KMS-11 (cell line): ENCODE measurements around the gene HOXA4.

Experiments
- H2AFZ ChIP-seq: fragments of 200-600 bp; sonication (generic); 2 replicates; pipeline ENCODE4 v1.6.1; 2016; ENCODE audit warnings: antibody characterized with exemption, mixed run types, low read depth
- H3K27ac ChIP-seq: fragments of 200-600 bp; sonication (generic); 2 replicates; pipeline ENCODE4 v1.6.1; 2016; ENCODE audit warnings: mild to moderate bottlenecking, mixed run types
- H3K27me3 ChIP-seq: fragments of 200-600 bp; sonication (generic); 2 replicates; pipeline ENCODE4 v1.6.1; 2017; ENCODE audit warnings: mild to moderate bottlenecking, low read depth, mixed run types, moderate library complexity; ENCODE audit not compliant: insufficient read depth
- H3K36me3 ChIP-seq: fragments of 200-600 bp; sonication (generic); 2 replicates; pipeline ENCODE4 v1.6.1; 2017; ENCODE audit warnings: mild to moderate bottlenecking, mixed run types; ENCODE audit not compliant: insufficient read depth
- H3K4me1 ChIP-seq: fragments of 200-600 bp; sonication (generic); 2 replicates; pipeline ENCODE4 v1.6.1; 2016; ENCODE audit warnings: mild to moderate bottlenecking, low read depth, mixed run types; ENCODE audit not compliant: poor library complexity, severe bottlenecking
- H3K4me2 ChIP-seq: fragments of 200-600 bp; sonication (generic); 2 replicates; pipeline ENCODE4 v1.7.0; 2016; ENCODE audit warnings: mild to moderate bottlenecking, mixed run types
- H3K4me3 ChIP-seq: fragments of 200-600 bp; sonication (generic); IDR thresholded peaks from 2 replicates; pipeline ENCODE4 v1.6.1; 2017; ENCODE audit warnings: low read depth, low read length, mixed read lengths; ENCODE audit not compliant: insufficient read depth
- H3K79me2 ChIP-seq: fragments of 200-600 bp; sonication (generic); 2 replicates; pipeline ENCODE4 v1.6.1; 2016; ENCODE audit warnings: low read depth, mixed run types; ENCODE audit not compliant: insufficient read depth
- H3K9ac ChIP-seq: fragments of 200-600 bp; sonication (generic); 2 replicates; pipeline ENCODE4 v1.6.1; 2016; ENCODE audit warnings: mild to moderate bottlenecking, mixed run types
- H4K20me1 ChIP-seq: fragments of 200-600 bp; sonication (generic); 2 replicates; pipeline ENCODE4 v1.6.1; 2016; ENCODE audit warnings: mild to moderate bottlenecking, mixed run types; ENCODE audit not compliant: insufficient read depth
- TF ChIP-seq, protein P1 (sequence below): fragments of 200-600 bp; sonication (generic); conservative IDR thresholded peaks from 2 replicates; pipeline ENCODE4 v1.6.1; 2017; ENCODE audit warnings: low read depth, mild to moderate bottlenecking, antibody characterized with exemption, low read length, moderate library complexity, mixed read lengths

Gene HOXA4

DNA sequence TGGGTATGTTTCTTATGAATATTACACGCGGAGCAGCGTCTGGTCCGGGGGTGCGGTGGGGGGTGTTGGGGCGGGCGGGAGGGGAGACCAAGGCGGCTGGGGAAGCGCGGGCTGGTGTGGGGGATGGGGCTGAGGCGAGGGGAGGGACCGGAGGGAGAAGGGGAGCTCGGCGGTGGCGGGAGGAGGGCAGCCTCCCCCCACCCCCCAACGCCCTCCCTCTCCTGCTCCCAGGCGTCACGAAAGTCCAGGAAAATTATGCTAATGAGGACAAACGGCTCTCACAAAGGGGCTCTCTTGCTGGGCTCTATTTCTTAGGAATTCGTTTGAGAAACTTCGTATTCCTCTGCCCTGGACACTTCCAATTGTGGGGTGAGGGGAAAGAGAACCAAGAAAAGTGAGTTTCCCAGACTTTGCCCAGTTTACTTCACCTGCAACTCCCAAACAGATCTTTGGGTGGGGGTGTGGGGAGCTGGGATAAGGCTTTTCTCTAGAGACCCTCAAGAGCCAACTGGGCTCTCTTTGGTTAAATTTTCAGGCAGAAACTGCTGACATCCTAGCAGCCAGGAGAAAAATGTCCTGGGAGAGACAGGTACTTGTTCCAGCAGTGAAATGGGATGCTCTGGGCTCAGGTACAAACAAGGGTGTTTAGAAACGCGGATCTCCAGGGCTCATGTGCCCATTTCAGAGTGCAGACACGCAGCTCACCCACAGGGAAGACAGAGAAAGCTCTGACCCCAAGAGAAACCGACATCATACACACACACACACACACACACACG is 16.4 kb downstream of the HOXA4 start:
- TF ChIP-seq, protein P1, sequence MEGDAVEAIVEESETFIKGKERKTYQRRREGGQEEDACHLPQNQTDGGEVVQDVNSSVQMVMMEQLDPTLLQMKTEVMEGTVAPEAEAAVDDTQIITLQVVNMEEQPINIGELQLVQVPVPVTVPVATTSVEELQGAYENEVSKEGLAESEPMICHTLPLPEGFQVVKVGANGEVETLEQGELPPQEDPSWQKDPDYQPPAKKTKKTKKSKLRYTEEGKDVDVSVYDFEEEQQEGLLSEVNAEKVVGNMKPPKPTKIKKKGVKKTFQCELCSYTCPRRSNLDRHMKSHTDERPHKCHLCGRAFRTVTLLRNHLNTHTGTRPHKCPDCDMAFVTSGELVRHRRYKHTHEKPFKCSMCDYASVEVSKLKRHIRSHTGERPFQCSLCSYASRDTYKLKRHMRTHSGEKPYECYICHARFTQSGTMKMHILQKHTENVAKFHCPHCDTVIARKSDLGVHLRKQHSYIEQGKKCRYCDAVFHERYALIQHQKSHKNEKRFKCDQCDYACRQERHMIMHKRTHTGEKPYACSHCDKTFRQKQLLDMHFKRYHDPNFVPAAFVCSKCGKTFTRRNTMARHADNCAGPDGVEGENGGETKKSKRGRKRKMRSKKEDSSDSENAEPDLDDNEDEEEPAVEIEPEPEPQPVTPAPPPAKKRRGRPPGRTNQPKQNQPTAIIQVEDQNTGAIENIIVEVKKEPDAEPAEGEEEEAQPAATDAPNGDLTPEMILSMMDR, result no peak
- Histone ChIP-seq H3K79me2 (no peaks in the 10 kb centered on the region), H3K27ac (no peak overlapping the region), H3K4me2 (no peak overlapping the region), H2AFZ (no peak overlapping the region), H3K36me3 (no peaks in the 10 kb centered on the region), H4K20me1 (no peaks in the 10 kb centered on the region), H3K27me3 (no peaks in the 10 kb centered on the region), H3K4me1 (no peaks in the 10 kb centered on the region), H3K9ac (no peak overlapping the region), H3K4me3 (no peak overlapping the region)

DNA sequence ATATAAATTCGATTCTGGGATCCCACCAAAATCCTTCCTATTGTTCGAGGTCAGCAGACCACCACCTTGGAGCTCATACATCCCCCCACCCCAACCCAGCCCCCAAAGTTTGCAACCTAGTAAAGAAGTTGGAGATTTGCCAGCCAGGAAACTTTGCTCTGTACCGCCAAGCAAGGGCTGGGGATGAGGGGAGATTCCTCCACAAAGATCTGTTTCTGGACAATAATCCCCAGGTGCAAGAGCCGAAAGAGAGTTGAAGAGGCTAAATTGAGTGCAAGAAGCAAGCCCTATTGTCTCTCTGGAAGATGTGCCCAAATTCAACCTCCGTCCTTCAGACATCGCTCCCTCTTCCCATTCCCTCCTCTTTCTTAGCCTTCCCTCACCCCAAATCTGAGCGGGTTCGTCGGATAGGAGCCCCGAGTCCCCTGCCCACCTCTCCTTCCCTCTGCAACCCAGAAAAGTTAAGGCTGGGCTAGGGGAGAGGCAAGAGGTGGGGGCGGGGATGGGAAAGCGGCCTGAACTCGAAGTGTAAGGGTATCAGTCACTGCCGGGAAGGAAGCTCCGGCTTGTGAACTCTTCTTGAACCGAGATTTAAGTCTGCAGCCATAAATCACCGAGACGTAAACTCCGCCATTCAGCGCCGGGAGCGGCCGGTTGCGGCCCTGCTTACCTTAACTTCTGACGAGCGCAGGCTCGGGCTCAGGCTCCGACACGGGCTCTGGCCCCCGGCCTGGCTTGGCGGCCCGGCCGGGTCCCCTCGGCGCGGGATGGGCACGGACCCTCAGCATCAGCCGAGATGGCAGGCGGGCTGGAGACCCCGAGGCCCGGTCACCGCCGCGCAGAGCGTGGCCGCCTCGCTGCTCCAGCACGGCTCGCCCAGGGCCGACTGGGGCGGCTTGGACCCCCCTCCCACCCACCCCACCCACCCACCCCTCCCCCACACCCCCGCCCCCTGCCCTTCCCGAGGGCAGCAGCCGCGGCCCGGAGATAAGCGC is 17.3 kb downstream of the HOXA4 start:
- Histone ChIP-seq H3K79me2 (no peaks in the 10 kb centered on the region), H3K4me3 (no peak overlapping the region), H3K4me2 (no peak overlapping the region), H4K20me1 (no peaks in the 10 kb centered on the region), H3K36me3 (no peaks in the 10 kb centered on the region), H3K27ac (no peak overlapping the region), H3K4me1 (no peaks in the 10 kb centered on the region), H3K27me3 (no peaks in the 10 kb centered on the region), H3K9ac (no peak overlapping the region), H2AFZ (no peak overlapping the region)
- TF ChIP-seq, protein P1, result no peak

- H3K36me3 ChIP-seq, result no peaks in the 10 kb centered on the region
- H4K20me1 ChIP-seq, result no peaks in the 10 kb centered on the region
- H3K27me3 ChIP-seq, result no peaks in the 10 kb centered on the region
- no peak overlapping the region for H3K27ac ChIP-seq
- TF ChIP-seq, protein P1, result no peak
- no peak overlapping the region for H3K4me3 ChIP-seq
- H2AFZ ChIP-seq, result no peak overlapping the region
- H3K79me2 ChIP-seq, result no peaks in the 10 kb centered on the region
- no peak overlapping the region for H3K4me2 ChIP-seq
- H3K4me1 ChIP-seq, result no peaks in the 10 kb centered on the region
- no peak overlapping the region for H3K9ac ChIP-seq
These were observed 18.2 kb downstream of the HOXA4 start for GRCh38 chr7:27112361-27112760.

GRCh38 chr7:27111751-27112277 is 18.7 kb downstream of the HOXA4 start:
- TF ChIP-seq, protein P1, result no peak
- Histone ChIP-seq H3K4me2 (no peak overlapping the region), H3K4me3 (no peak overlapping the region), H4K20me1 (no peaks in the 10 kb centered on the region), H3K4me1 (no peaks in the 10 kb centered on the region), H3K27ac (no peak overlapping the region), H3K79me2 (no peaks in the 10 kb centered on the region), H3K9ac (no peak overlapping the region), H3K36me3 (no peaks in the 10 kb centered on the region), H3K27me3 (no peaks in the 10 kb centered on the region), H2AFZ (no peak overlapping the region)
